ENCODE data around the gene WDFY2.

WDFY2 gene

DNA sequence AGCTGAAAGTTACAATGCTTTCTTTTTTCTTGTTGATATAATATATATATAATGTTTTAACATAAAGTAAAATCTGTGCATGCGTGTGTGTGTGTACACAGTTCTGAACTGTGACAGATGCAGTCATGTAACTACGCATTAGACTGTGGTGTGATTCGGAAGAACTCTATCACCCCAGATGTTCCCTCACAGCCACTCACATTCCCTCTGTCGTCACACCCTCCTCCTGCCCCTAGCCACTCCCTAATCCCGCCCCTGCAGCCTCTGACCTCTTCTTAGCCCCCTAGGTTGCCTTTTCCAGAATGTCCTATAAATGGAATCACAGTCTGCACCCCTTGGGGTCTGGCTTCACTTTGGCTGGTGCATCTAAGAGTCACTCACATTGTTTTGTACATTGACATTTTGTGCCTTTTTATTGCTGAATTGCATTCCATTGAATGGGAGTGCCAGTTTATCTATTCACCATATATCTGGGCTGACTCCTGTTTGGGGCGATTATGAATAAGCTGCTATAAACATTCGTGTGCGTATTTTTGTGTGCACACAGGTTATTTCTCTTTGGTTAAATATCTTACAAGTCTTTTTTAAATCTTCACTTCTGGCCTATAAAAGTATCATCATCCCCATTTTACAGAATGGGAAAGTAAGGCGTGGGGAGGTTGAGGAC lies 199.3 kb downstream of the WDFY2 start:
- TF ChIP-seq, protein P1, sequence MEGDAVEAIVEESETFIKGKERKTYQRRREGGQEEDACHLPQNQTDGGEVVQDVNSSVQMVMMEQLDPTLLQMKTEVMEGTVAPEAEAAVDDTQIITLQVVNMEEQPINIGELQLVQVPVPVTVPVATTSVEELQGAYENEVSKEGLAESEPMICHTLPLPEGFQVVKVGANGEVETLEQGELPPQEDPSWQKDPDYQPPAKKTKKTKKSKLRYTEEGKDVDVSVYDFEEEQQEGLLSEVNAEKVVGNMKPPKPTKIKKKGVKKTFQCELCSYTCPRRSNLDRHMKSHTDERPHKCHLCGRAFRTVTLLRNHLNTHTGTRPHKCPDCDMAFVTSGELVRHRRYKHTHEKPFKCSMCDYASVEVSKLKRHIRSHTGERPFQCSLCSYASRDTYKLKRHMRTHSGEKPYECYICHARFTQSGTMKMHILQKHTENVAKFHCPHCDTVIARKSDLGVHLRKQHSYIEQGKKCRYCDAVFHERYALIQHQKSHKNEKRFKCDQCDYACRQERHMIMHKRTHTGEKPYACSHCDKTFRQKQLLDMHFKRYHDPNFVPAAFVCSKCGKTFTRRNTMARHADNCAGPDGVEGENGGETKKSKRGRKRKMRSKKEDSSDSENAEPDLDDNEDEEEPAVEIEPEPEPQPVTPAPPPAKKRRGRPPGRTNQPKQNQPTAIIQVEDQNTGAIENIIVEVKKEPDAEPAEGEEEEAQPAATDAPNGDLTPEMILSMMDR (IDR thresholded peaks at IDR 0.05; ENCODE audit: borderline replicate concordance, insufficient read depth, low read depth, low read length), result no peak
- H3K4me3 ChIP-seq (ENCODE audit: low read depth, low read length), result no peak overlapping the region

DNA sequence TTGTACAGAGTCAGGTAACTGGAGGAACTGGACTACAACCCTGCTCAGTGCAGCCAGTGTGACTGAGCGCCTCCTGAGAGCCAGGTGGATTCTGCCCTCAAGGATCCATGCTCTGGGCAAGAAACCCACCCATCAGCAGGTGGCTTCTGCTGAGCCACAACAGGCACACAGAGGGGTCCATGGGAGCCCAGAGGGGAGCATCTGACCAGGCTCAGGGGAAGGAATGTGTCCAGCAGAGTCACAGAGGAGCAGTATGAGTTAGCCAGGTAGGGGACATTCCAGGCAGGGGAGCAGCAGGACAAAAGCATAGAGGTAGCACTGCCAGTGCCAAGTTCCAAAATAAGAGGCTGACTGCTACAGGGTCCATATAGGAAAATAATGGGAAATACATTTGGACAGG lies 199.8 kb downstream of the WDFY2 start:
- TF ChIP-seq, protein P1 (IDR thresholded peaks at IDR 0.05; ENCODE audit: borderline replicate concordance, insufficient read depth, low read depth, low read length), result no peak
- H3K4me3 ChIP-seq (ENCODE audit: low read depth, low read length), result no peak overlapping the region

DNA sequence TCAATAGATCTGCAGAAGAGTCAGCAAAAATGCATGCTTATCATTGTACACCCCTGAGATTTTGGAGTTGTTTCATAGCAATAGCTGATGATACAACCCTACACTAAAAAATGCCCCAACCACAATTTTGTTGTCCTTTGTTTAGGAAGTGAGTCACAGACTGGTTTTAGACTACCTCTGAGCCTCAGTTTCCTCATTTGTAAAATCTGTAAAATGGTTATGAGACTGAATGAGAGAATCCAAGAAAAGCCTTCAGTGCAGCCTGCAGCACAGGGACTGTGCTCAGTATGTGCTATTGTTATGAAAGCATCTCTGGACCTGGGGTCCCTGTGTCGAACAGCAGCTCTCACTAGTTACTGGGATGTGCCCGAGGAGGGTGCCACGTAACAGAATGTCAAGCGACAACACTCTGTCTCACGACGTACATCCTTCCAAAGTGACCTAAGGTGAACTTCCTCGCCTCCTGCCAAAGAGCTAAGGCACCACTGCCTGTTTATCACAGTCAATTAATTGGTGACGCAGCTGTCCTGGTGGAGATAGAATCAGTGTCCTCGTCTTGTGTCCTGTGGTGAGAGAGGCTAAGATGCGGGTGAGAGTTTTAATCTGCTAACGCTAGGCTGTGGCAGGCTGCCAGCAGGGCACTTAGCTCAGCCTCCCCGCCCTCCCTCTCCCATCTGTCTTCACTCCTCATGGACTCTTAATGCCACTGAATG lies 201.6 kb downstream of the WDFY2 start:
- no peak overlapping the region for H3K4me3 ChIP-seq (ENCODE audit: low read depth, low read length)
- TF ChIP-seq, protein P1 (IDR thresholded peaks at IDR 0.05; ENCODE audit: borderline replicate concordance, insufficient read depth, low read depth, low read length), result no peak

DNA sequence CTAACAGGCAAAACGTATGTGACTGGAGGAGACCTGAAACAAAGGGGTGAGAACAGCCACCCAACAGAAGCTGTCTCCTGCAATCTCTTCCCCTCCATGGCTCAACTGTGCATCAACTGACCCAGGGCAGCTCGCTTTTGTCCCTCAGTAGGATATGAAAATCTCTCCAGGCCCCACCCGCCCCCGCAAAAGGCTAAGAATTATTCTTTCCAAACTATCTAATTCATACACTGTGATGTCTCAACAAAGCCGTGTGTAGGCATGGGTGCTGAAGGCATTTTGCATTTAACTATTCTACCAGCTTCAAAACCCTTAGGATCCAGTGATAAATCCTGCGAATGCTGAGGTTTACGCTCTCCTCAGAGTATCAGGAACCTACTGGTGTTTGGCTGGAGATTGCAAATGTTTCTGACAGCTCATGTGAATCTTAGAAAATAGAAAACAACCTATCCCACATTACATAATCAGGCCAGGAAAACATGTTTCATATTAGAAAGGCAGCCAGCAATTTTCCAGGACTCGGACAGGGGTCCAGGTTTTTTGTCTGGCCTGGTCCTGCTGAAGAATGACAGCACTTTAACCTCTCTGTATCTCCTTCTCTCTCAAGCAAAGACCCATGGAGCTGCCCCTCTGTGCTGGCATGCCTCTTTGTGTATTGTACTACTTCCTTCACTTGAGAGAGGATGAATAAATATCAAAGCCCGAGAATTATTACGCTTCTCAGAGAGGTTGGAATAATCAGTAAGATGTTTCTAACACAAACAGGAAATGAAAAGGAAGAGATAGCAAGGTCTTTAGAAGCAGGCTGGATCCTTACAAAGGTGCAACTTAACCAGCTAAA lies 202.4 kb downstream of the WDFY2 start:
- TF ChIP-seq, protein P1 (IDR thresholded peaks at IDR 0.05; ENCODE audit: borderline replicate concordance, insufficient read depth, low read depth, low read length), result no peak
- H3K4me3 ChIP-seq (ENCODE audit: low read depth, low read length), result no peak overlapping the region

DNA sequence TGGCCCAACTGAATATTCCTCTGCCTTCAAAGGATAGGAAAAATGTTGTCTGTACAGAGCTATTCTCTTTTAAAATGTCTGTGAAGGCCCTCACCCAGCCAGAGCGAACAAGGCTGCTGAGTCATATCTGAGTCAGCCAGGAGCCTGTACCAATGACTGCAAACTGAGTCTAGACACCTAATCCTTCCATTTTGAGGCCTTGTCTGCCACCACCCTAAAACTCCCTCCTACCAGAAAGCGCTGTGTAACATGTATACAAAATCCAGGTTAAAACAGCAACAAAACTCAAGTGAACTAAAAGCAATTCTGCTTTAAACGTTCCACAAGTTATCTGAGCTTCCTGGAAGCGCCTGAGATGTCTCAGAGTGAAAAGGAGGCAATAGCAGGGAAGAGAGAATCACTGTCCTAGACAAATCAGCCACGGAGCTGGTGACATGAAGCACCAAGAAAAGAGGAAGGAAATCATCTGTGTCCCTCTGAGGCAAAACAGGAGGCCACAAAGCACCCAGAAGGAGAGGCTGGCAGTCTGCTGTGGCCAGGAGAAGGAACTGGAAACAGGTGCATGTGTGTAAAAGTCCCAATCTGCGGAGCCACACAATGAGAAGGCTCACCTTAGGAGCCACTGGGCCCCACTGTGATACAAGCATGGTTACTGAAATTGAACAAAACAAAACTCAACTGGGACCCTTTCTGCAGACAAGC lies 209.5 kb downstream of the WDFY2 start:
- H3K4me3 ChIP-seq (ENCODE audit: low read depth, low read length), result no peak overlapping the region
- TF ChIP-seq, protein P1 (IDR thresholded peaks at IDR 0.05; ENCODE audit: borderline replicate concordance, insufficient read depth, low read depth, low read length), result no peak

DNA sequence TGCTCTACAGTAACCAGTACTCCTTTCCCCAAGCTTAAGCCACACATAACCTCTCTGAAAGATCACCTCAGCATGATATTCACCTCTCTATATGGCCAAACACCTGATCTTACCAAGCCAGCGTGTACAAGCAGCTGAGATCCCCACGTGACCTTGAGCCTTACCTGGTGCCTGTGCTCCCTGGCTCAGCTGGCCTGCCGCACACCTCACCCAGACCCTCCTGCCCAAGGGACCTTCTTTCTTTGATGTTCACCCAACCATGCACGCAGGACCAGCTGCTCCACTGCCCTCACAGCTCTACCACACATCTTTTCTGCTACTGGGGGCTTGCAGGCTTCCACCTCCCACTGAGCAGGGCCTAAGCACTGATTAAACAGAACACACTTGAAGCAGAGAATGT lies 210.7 kb downstream of the WDFY2 start:
- TF ChIP-seq, protein P1 (IDR thresholded peaks at IDR 0.05; ENCODE audit: borderline replicate concordance, insufficient read depth, low read depth, low read length), result no peak

More for the DNA sequence above, 210.7 kb downstream of the WDFY2 start:
- H3K4me3 ChIP-seq (ENCODE audit: low read depth, low read length), result no peak overlapping the region

All from GM12875 (cell line).